SK-N-SH (cell line): Measurements from ENCODE around the gene SETD1B. TPM values are rescaled to one million over a fixed set of nuclear protein-coding genes. Genes with fewer than 3 reads are reported as not detected.

Source experiments
- CTCF ChIA-PET: fragments of 300-600, 350-600 bp; formaldehyde crosslinking; extraction: SDS; loops from one replicate; lab custom pipeline; 2021; lab: Yijun Ruan, JAX
- POLR2A ChIA-PET: fragments of 350-600 bp; sonication (Branson Sonifier 250); formaldehyde crosslinking; extraction: SDS; loops from one replicate; lab custom pipeline; 2020; ENCODE audit warnings: antibody characterized with exemption, inconsistent platforms; lab: Yijun Ruan, JAX
- DNase-seq: peaks from one replicate; pipeline ENCODE4 v3.0.0; 2012
- H2AFZ ChIP-seq: fragments of 200-600 bp; sonication (generic); 2 replicates; pipeline ENCODE4 v1.8.1; 2016; ENCODE audit warnings: antibody characterized with exemption, mild to moderate bottlenecking, low read depth
- H3F3A ChIP-seq: fragments of 200-600 bp; sonication (generic); replicated peaks from 2 replicates; pipeline ENCODE3; 2016; ENCODE audit warnings: antibody characterized with exemption, mild to moderate bottlenecking; ENCODE audit not compliant: insufficient read depth
- H3K27ac ChIP-seq, 2 experiments: fragments of 200-500 bp in 1 of 2; fragments of 200-600 bp in 1 of 2; sonication (Bioruptor generic) in 1 of 2; sonication (generic), shearing (Covaris generic) in 1 of 2; 2 replicates each; pipeline versions ENCODE4 v1.5.1 to v1.6.1; 2014 to 2016; ENCODE audit warnings: low read depth in 2 of 2, inconsistent platforms in 1 of 2, low read length in 1 of 2, mild to moderate bottlenecking in 1 of 2, mixed read lengths in 1 of 2
- H3K27me3 ChIP-seq: fragments of 200-600 bp; sonication (generic), shearing (Covaris generic); 2 replicates; pipeline ENCODE4 v1.6.1; 2016; ENCODE audit warnings: mixed run types; ENCODE audit not compliant: insufficient read depth
- H3K36me3 ChIP-seq, 2 experiments: fragments of 200-500 bp in 1 of 2; fragments of 200-600 bp in 1 of 2; sonication (Bioruptor generic) in 1 of 2; sonication (generic) in 1 of 2; replicated peaks in 1 of 2; 2 replicates each; pipeline versions ENCODE3 to v1.5.1; 2014 to 2016; ENCODE audit warnings: low read length in 1 of 2, mild to moderate bottlenecking in 1 of 2; ENCODE audit not compliant: insufficient read depth in 2 of 2, control insufficient read depth in 1 of 2
- H3K4me1 ChIP-seq, 2 experiments: fragments of 200-500 bp in 1 of 2; fragments of 200-600 bp in 1 of 2; sonication (Bioruptor generic) in 1 of 2; sonication (generic), shearing (Covaris generic) in 1 of 2; 2 replicates each; pipeline versions ENCODE4 v1.5.1 to v1.6.1; 2014 to 2016; ENCODE audit warnings: low read depth in 1 of 2, low read length in 1 of 2, mixed run types in 1 of 2; ENCODE audit not compliant: insufficient read depth in 2 of 2, control insufficient read depth in 1 of 2
- H3K4me2 ChIP-seq: fragments of 200-600 bp; sonication (generic), shearing (Covaris generic); 2 replicates; pipeline ENCODE4 v1.6.1; 2017; ENCODE audit warnings: mixed run types
- H3K4me3 ChIP-seq, 2 experiments: fragments of 200-500 bp in 1 of 2; fragments of 200-600 bp in 1 of 2; sonication (Bioruptor generic) in 1 of 2; sonication (generic), shearing (Covaris generic) in 1 of 2; 2 replicates each; pipeline versions ENCODE4 v1.5.1 to v1.8.1; 2014 to 2016; ENCODE audit warnings: low read depth in 2 of 2, inconsistent platforms in 1 of 2, low read length in 1 of 2, mild to moderate bottlenecking in 1 of 2, mixed read lengths in 1 of 2, moderate library complexity in 1 of 2
- H3K79me2 ChIP-seq: fragments of 200-600 bp; sonication (generic); 2 replicates; pipeline ENCODE4 v1.8.1; 2017; ENCODE audit warnings: mild to moderate bottlenecking; ENCODE audit not compliant: insufficient read depth
- H3K9ac ChIP-seq: fragments of 200-600 bp; sonication (generic); 2 replicates; pipeline ENCODE4 v1.6.1; 2017; ENCODE audit warnings: mixed run types
- H3K9me2 ChIP-seq: fragments of 200-600 bp; sonication (generic); 2 replicates; pipeline ENCODE4 v1.6.1; 2017; ENCODE audit warnings: mixed run types
- H3K9me3 ChIP-seq: fragments of 200-600 bp; sonication (generic); 2 replicates; pipeline ENCODE4 v1.6.1; 2017; ENCODE audit warnings: mixed run types, mild to moderate bottlenecking, moderate library complexity
- H4K20me1 ChIP-seq: fragments of 200-600 bp; sonication (generic); 2 replicates; pipeline ENCODE4 v1.6.1; 2017; ENCODE audit warnings: mild to moderate bottlenecking, mixed run types; ENCODE audit not compliant: insufficient read depth
- CHD2 ChIP-seq: fragments of 150-350 bp; IDR thresholded peaks from 2 replicates; pipeline ENCODE4 v1.6.1; 2018; ENCODE audit warnings: low read length; ENCODE audit not compliant: partially characterized antibody
- FOSL2 ChIP-seq: IDR thresholded peaks from 2 replicates; pipeline ENCODE4 v1.4.0; 2012; ENCODE audit warnings: low read depth, mild to moderate bottlenecking, moderate library complexity, borderline replicate concordance
- FOXJ3 ChIP-seq: sonication (generic); formaldehyde crosslinking; IDR thresholded peaks from 2 replicates; pipeline ENCODE4 v1.5.1; 2020; ENCODE audit warnings: mild to moderate bottlenecking, missing genetic modification reagents
- FOXM1 ChIP-seq: IDR thresholded peaks from 2 replicates; pipeline ENCODE4 v1.4.0; 2012; ENCODE audit warnings: low read depth, mild to moderate bottlenecking
- JUND ChIP-seq: IDR thresholded peaks from 2 replicates; pipeline ENCODE4 v1.4.0; 2012
- MXI1 ChIP-seq: IDR thresholded peaks from 2 replicates; pipeline ENCODE4 v1.6.1; 2012; ENCODE audit warnings: mild to moderate bottlenecking, low read depth, low read length, improper control_type of control experiment
- NFIC ChIP-seq: IDR thresholded peaks from 2 replicates; pipeline ENCODE4 v1.4.0; 2012; ENCODE audit warnings: borderline replicate concordance
- RFX5 ChIP-seq: IDR thresholded peaks from 2 replicates; pipeline ENCODE4 v1.6.1; 2012; ENCODE audit warnings: mild to moderate bottlenecking, improper control_type of control experiment, low read length
- RXRA ChIP-seq: IDR thresholded peaks from 2 replicates; pipeline ENCODE4 v1.4.0; 2012; ENCODE audit warnings: low read depth, mild to moderate bottlenecking, borderline replicate concordance
- SMC3 ChIP-seq: IDR thresholded peaks from 2 replicates; pipeline ENCODE4 v1.6.1; 2012; ENCODE audit warnings: low read depth, low read length, improper control_type of control experiment
- TAF1 ChIP-seq: IDR thresholded peaks from 2 replicates; pipeline ENCODE4 v1.6.1; 2012; ENCODE audit warnings: low read depth, mild to moderate bottlenecking, low read length, moderate library complexity, borderline replicate concordance
- TCF12 ChIP-seq: IDR thresholded peaks from 2 replicates; pipeline ENCODE4 v1.4.0; 2012
- WGBS: methylation state at CpG from one replicate; pipeline ENCODE4 v1.1.6; 2017; ENCODE audit warnings: low lambda C conversion rate; 5-methylcytosine and 5-hydroxymethylcytosine counted together
- polyA plus RNA-seq, 3 experiments: library from polyadenylated mRNA; depleted of rRNA; stranded (reverse); fragments of >200 nt; gene quantifications; 2 replicates each; pipeline ENCODE4 v1.2.3, GENCODE V29; 2012
- TF ChIP-seq, protein P1 (sequence below): fragments of 200-600 bp; sonication (generic); IDR thresholded peaks from 2 replicates; pipeline ENCODE4 v1.6.1; 2017; ENCODE audit warnings: antibody characterized with exemption, mild to moderate bottlenecking, moderate library complexity
- TF ChIP-seq, protein P2 (sequence below): IDR thresholded peaks from 2 replicates; pipeline ENCODE4 v1.4.0; 2012; ENCODE audit warnings: low read depth, borderline replicate concordance
- TF ChIP-seq, protein P3 (sequence below): fragments of 150-350 bp; IDR thresholded peaks from 2 replicates; pipeline ENCODE4 v1.6.1; 2016; ENCODE audit warnings: mild to moderate bottlenecking, low read depth, low read length
- TF ChIP-seq, protein P4 (sequence below): IDR thresholded peaks from 2 replicates; pipeline ENCODE4; 2012

The SETD1B gene
- polyA plus RNA-seq, 1 of the 3 experiments (the other 2 are of a cell fraction) = 2.0 TPM

GRCh38 chr12:121775501-121775900, 28.3 kb upstream of the SETD1B start:
- peaks cover 0 to 9% of the 10 kb centered on the region in 2 experiments; a peak in 1 of 4 replicates for H3K4me1 ChIP-seq
- no peaks in the 10 kb centered on the region for H3K9me3 ChIP-seq
- WGBS = 90% methylated on average over 15 of the region's 16 CpGs
- H3K79me2 ChIP-seq = no peaks in the 10 kb centered on the region
- TF ChIP-seq SMC3 = no peak
- TF ChIP-seq, protein P1, sequence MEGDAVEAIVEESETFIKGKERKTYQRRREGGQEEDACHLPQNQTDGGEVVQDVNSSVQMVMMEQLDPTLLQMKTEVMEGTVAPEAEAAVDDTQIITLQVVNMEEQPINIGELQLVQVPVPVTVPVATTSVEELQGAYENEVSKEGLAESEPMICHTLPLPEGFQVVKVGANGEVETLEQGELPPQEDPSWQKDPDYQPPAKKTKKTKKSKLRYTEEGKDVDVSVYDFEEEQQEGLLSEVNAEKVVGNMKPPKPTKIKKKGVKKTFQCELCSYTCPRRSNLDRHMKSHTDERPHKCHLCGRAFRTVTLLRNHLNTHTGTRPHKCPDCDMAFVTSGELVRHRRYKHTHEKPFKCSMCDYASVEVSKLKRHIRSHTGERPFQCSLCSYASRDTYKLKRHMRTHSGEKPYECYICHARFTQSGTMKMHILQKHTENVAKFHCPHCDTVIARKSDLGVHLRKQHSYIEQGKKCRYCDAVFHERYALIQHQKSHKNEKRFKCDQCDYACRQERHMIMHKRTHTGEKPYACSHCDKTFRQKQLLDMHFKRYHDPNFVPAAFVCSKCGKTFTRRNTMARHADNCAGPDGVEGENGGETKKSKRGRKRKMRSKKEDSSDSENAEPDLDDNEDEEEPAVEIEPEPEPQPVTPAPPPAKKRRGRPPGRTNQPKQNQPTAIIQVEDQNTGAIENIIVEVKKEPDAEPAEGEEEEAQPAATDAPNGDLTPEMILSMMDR = no peak
- no peak for TF ChIP-seq RFX5
- TF ChIP-seq, protein P2, sequence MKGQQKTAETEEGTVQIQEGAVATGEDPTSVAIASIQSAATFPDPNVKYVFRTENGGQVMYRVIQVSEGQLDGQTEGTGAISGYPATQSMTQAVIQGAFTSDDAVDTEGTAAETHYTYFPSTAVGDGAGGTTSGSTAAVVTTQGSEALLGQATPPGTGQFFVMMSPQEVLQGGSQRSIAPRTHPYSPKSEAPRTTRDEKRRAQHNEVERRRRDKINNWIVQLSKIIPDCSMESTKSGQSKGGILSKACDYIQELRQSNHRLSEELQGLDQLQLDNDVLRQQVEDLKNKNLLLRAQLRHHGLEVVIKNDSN = no peak
- TF ChIP-seq FOXM1 = no peak
- no peak for TF ChIP-seq TCF12
- TF ChIP-seq TAF1 = no peak
- TF ChIP-seq CHD2 = no peak
- TF ChIP-seq JUND = no peak
- no peak for TF ChIP-seq RXRA
- no peak for TF ChIP-seq NFIC
- TF ChIP-seq FOXJ3 (CRISPR knock-in tag) = no peak
- no peak for TF ChIP-seq MXI1
- TF ChIP-seq, protein P3, sequence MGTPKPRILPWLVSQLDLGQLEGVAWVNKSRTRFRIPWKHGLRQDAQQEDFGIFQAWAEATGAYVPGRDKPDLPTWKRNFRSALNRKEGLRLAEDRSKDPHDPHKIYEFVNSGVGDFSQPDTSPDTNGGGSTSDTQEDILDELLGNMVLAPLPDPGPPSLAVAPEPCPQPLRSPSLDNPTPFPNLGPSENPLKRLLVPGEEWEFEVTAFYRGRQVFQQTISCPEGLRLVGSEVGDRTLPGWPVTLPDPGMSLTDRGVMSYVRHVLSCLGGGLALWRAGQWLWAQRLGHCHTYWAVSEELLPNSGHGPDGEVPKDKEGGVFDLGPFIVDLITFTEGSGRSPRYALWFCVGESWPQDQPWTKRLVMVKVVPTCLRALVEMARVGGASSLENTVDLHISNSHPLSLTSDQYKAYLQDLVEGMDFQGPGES = no peak
- TF ChIP-seq FOSL2 = no peak
- TF ChIP-seq, protein P4, sequence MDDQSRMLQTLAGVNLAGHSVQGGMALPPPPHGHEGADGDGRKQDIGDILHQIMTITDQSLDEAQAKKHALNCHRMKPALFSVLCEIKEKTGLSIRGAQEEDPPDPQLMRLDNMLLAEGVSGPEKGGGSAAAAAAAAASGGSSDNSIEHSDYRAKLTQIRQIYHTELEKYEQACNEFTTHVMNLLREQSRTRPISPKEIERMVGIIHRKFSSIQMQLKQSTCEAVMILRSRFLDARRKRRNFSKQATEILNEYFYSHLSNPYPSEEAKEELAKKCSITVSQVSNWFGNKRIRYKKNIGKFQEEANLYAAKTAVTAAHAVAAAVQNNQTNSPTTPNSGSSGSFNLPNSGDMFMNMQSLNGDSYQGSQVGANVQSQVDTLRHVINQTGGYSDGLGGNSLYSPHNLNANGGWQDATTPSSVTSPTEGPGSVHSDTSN = no peak
- no peak overlapping the region for H3K27ac ChIP-seq
- ChIA-PET POLR2A (no interaction called here), CTCF (interaction anchor here (0.8 to 25.7 kb wide), 9 partner anchors 9 to 113 kb away, joined by 3 to 382 read pairs (median 4); partner anchors contain the start of genes PSMD9, RHOF and TMEM120B)
- peaks cover 0 to 8% of the 10 kb centered on the region in 2 experiments for H3K36me3 ChIP-seq
- no peak overlapping the region for H3K4me3 ChIP-seq
- H4K20me1 ChIP-seq = no peaks in the 10 kb centered on the region
- peaks cover 3% of the 10 kb centered on the region for H3F3A ChIP-seq
- no peak for DNase-seq
- no peaks in the 10 kb centered on the region for H3K9me2 ChIP-seq
- no peak overlapping the region for H3K9ac ChIP-seq
- H3K27me3 ChIP-seq = no peaks in the 10 kb centered on the region
- no peak overlapping the region for H3K4me2 ChIP-seq
- no peak overlapping the region for H2AFZ ChIP-seq
